Measurements from ENCODE around the gene USP8.
A peak's percentile ranks its signal among the peaks of the same experiment; 100 is the strongest.
"Not testable (repeated sequence)": the region's sequence is repeated elsewhere in the genome, so short reads cannot be mapped to it uniquely, and the experiment has no call there.

The USP8 gene

GRCh38 chr15:50424066-50424890, at the start of gene USP8:
Gene USP8 (plus strand): TSS chr15:50424405. CDS start chr15:50439074, 14,669 bp downstream.
- DNase-seq: peak; percentile 96 to 98

DNA sequence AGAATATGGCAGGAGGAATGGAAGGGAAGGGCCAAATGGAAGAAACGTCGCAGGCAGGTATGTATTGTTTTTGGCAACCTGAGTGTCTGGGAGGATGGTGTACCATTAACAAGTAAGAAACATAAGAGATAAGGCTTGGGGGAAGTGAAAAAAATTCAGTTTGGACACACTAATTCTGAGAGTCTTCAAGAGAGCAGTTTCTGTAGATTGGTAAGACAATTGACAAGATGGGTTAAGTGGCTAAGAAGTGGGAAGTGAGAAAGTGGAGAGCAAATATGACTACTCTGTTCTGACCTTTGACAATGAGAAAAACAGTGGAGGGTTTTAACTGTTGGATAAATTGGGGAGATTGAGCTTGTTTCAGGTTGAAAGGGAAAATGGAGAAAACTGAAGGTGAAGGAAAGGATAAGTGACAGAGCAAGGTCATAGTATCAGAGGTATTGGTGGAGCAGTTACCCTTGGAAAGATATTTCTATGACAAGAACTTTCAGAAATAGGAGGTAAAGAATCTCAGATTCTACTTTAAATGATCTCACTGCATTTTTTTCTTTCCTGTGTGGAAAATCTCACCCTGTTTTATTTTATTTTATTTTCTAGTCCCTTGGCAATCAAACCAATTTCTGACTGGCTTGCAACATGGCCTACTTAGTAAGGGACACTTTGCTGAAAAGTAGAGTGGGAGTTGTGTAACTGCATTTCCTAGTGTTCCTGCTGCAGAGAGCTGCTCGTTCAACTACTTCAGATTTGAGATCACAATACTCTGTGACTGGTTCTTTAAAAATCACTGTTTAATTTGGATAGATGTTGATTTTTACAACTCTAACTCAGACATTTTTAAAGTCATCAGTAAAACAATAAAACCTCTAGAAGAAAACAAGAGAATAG, 46.1 kb upstream of the USP8 start:
- no peak for DNase-seq

DNA sequence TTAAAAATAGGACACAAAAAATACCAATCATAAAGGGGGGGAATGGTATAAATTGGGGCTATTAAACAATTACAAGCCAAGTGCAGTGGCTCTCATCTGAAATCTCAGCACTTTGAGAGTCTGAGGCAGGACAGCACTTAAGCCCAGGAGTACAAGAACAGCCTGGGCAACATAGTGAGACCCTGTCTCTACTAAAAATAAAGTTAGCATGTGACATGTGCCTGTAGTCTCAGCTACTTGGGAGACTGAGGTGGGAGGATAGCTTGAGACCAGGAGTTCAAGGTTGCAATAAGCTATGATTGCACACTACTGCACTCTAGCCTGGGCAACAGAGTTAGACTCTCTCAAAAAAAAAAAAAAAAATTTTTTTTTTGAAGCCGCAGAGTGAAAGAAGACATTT, 45.4 kb upstream of the USP8 start:
- DNase-seq: no peak

- DNase-seq: not testable (repeated sequence)
Observed at GRCh38 chr15:50379413-50379812, 44.8 kb upstream of the USP8 start.

GRCh38 chr15:50380089-50380488, 44.1 kb upstream of the USP8 start:
- no peak for DNase-seq

DNA sequence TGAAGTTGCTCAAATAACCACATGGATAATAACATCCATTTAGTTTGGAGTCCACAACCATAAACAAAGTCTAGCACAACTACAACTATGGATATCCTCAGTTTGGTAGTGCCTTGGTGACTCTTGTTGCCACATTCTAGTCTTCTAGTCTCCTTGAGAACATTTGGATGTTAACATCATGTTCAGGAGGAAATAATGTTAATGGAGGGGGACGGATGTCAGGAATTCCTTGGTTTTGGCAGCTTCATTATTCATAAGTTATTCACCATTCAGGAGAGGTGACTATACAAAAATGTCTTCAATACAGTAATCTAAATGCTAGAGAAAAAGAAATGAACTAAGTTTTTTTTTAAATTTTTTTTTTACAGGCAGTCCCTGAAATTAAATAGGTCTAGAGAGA, 42.8 kb upstream of the USP8 start:
- no peak for DNase-seq

GRCh38 chr15:50382408-50382807, 41.8 kb upstream of the USP8 start:
- DNase-seq: not testable (repeated sequence)

- DNase-seq: no peak
Observed at GRCh38 chr15:50390554-50391264, 33.5 kb upstream of the USP8 start.

GRCh38 chr15:50391561-50391960, 32.6 kb upstream of the USP8 start:
- DNase-seq: not testable (repeated sequence)

DNA sequence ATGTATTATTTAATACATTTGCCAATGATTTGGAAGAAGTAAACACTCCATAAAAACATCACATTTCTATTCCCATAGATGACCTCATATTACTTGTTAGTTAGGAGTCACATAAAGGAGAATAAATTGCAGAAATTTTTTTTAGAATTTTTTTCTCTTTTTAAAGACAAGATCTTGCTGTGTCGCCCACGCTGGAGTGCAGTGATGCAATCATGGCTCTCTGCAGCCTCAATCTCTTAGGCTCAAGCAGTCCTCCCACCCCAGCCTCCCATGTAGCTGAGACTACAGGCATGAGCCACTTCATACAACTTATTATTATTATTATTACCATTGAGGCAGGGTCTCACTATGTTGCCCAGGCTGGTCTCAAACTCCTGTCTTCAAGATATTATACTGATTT, 12.3 kb upstream of the USP8 start:
- no peak for DNase-seq

GRCh38 chr15:50414624-50415023, 9.6 kb upstream of the USP8 start:
- no peak for DNase-seq

DNA sequence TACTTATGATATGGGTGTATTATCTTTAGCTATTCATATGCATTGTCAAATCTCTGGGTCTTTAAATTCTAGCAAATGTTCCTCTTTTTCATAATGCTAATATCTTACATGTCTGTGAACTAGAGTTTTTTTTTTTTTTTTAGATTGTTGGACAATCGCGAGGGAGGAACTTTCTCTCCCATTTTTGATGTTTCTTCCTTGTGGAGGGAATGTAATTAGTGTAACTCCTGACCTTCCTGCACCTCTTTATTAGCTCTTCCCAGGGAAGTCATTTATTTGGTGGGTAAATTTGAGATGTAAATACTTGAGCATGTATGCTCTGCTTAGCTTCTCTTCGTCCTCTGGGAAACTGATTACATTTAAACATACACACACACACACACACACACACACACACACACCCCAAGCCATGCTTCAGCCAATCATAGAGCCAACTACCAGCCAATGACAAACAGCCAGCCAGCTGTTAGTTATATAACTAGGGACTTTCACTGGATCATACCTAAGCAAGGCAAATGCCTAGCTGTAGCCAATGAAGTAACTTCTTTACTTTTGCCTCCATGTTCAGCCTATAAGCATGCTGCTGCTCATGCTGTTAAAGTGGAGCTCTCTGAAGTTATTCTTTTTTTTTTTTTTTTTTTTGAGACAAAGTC, 8.3 kb upstream of the USP8 start:
- DNase-seq: no peak

GRCh38 chr15:50416890-50417289, 7.3 kb upstream of the USP8 start:
- no peak for DNase-seq

GRCh38 chr15:50418041-50418583, 6.1 kb upstream of the USP8 start:
- no peak for DNase-seq

GRCh38 chr15:50425219-50425618, 1.0 kb downstream of the USP8 start:
- DNase-seq: peak in 1 of 2 experiments; percentile 30

- DNase-seq: not testable (repeated sequence)
Observed at GRCh38 chr15:50425678-50426246, 1.6 kb downstream of the USP8 start.

GRCh38 chr15:50426428-50426827, 2.2 kb downstream of the USP8 start:
- DNase-seq: no peak

DNA sequence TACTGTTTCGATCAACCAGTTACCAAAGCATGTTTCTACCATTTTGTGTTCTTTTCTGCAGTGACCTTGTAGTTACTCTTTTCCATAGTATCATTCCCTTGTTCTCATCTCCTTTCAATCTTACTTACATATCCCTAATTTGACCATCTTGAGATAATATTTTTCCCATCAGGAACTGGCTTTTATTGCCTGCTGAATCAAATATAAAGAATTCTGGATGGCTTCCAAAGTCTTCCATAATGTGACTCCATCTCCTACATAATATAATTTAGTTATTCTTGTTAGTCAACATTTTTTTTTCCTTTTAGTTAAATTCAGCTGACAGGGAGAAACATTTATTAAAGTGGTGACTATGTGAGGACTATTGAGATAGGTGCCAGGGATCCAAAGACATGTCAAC, 7.0 kb downstream of the USP8 start:
- no peak for DNase-seq

DNA sequence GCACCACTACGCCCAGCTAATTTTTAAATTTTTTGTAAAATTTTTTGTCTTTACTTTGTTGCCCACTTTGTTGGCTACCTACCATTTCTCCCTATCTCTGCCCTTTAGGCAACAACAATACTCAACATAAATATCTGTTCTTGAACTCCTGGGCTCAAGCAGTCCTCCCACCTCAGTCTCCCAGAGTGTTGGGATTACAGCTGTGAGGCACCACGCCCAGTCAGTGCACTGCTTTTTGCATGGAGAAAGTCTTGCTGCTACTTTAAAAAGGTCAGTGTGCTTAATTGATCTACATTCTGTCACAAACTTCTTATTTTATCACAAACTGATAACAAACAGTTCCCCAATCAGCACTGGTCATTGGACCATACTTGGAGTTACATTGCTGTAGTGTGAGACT, 8.0 kb downstream of the USP8 start:
- DNase-seq: no peak

- DNase-seq: no peak
Observed at GRCh38 chr15:50435772-50436171, 11.6 kb downstream of the USP8 start.

- no peak for DNase-seq
Observed at GRCh38 chr15:50438251-50438650, 14.0 kb downstream of the USP8 start.

DNA sequence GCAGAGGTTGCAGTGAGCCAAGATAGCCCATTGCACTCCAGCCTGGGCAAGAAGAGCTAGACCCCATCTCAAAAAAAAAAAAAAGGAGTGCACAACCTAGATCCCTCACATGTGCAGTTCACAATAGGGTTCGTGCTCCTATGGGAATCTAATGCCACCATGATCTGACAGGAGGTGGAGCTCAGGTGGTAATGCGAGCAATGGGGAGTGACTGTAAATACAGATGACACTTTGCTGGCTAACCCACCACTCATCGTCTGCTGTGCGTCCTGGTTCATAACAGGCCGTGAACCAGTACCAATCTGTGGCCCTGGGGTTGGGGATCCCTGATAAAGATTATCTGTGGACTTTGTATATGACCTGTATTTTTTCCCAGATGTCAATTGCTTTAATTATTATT, 16.7 kb downstream of the USP8 start:
- DNase-seq: no peak

Data from NCI-H526 (cell line).